ENCODE data around the gene EBPL.

Gene EBPL

DNA sequence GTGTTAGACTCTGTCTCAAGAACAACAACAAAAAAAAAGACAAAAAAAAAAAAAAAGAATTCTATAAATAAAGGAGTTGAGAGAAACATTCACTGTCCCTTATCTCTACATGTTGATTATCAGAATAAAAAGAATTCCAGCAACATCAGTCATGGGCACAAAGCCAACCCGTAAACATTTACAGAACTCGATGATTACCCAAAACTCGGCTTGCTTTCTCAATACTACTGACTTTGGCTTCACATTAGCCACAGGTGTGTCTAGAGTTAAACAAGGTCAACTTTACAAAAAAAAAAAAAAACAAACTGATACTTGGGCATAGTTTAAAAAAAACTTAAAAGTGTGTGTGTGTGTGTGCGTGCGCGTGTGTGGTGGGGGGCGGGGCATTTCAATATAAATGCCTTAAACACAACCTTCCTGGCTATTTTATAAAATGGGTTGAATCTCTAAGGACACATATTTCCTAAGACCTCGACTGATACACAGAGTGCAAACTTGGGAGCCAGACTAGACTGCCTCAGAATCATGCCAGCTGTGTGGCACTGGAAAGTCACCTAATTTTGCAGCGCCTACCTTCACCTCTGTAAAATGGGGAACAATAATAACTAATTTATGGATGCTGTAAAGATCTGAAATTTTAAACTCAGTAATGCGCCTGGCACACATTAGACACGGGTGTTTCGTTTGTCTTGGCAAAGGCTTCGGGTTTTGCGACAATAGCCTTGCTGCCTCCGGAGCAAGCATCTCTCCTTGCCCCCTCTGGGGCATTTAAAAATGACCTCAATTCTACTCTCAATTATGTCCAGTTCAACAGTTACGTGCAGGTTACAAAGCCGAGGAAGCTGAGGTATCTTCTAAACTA lies 922 bp downstream of the EBPL start:
- TF ChIP-seq PPARA (CRISPR knock-in tag; IDR thresholded peaks at IDR 0.05; ENCODE audit: borderline replicate concordance): no peak
- TF ChIP-seq OSR1 (CRISPR knock-in tag; IDR thresholded peaks at IDR 0.05): no peak
- no peak for TF ChIP-seq ARNTL (CRISPR knock-in tag; IDR thresholded peaks at IDR 0.05; ENCODE audit: borderline replicate concordance, low read depth)
- TF ChIP-seq, protein P1, sequence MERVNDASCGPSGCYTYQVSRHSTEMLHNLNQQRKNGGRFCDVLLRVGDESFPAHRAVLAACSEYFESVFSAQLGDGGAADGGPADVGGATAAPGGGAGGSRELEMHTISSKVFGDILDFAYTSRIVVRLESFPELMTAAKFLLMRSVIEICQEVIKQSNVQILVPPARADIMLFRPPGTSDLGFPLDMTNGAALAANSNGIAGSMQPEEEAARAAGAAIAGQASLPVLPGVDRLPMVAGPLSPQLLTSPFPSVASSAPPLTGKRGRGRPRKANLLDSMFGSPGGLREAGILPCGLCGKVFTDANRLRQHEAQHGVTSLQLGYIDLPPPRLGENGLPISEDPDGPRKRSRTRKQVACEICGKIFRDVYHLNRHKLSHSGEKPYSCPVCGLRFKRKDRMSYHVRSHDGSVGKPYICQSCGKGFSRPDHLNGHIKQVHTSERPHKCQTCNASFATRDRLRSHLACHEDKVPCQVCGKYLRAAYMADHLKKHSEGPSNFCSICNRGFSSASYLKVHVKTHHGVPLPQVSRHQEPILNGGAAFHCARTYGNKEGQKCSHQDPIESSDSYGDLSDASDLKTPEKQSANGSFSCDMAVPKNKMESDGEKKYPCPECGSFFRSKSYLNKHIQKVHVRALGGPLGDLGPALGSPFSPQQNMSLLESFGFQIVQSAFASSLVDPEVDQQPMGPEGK (CRISPR knock-in tag; IDR thresholded peaks at IDR 0.05; ENCODE audit: borderline replicate concordance): no peak
- TF ChIP-seq ZNF70 (CRISPR knock-in tag; IDR thresholded peaks at IDR 0.05): no peak
- TF ChIP-seq TOX (CRISPR knock-in tag; IDR thresholded peaks at IDR 0.05; ENCODE audit: borderline replicate concordance): no peak
- no peak for TF ChIP-seq ZFP3 (CRISPR knock-in tag; IDR thresholded peaks at IDR 0.05)
- no peak for TF ChIP-seq ZC3H10 (CRISPR knock-in tag; IDR thresholded peaks at IDR 0.05)
- TF ChIP-seq ZNF565 (CRISPR knock-in tag; conservative IDR thresholded peaks at IDR 0.05; ENCODE audit: low read depth): no peak
- TF ChIP-seq, protein P2, sequence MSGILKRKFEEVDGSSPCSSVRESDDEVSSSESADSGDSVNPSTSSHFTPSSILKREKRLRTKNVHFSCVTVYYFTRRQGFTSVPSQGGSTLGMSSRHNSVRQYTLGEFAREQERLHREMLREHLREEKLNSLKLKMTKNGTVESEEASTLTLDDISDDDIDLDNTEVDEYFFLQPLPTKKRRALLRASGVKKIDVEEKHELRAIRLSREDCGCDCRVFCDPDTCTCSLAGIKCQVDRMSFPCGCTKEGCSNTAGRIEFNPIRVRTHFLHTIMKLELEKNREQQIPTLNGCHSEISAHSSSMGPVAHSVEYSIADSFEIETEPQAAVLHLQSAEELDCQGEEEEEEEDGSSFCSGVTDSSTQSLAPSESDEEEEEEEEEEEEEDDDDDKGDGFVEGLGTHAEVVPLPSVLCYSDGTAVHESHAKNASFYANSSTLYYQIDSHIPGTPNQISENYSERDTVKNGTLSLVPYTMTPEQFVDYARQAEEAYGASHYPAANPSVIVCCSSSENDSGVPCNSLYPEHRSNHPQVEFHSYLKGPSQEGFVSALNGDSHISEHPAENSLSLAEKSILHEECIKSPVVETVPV (CRISPR knock-in tag; IDR thresholded peaks at IDR 0.05): no peak
- no peak for TF ChIP-seq GLIS3 (CRISPR knock-in tag; IDR thresholded peaks at IDR 0.05)
- TF ChIP-seq, protein P3, sequence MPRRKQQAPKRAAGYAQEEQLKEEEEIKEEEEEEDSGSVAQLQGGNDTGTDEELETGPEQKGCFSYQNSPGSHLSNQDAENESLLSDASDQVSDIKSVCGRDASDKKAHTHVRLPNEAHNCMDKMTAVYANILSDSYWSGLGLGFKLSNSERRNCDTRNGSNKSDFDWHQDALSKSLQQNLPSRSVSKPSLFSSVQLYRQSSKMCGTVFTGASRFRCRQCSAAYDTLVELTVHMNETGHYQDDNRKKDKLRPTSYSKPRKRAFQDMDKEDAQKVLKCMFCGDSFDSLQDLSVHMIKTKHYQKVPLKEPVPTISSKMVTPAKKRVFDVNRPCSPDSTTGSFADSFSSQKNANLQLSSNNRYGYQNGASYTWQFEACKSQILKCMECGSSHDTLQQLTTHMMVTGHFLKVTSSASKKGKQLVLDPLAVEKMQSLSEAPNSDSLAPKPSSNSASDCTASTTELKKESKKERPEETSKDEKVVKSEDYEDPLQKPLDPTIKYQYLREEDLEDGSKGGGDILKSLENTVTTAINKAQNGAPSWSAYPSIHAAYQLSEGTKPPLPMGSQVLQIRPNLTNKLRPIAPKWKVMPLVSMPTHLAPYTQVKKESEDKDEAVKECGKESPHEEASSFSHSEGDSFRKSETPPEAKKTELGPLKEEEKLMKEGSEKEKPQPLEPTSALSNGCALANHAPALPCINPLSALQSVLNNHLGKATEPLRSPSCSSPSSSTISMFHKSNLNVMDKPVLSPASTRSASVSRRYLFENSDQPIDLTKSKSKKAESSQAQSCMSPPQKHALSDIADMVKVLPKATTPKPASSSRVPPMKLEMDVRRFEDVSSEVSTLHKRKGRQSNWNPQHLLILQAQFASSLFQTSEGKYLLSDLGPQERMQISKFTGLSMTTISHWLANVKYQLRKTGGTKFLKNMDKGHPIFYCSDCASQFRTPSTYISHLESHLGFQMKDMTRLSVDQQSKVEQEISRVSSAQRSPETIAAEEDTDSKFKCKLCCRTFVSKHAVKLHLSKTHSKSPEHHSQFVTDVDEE (CRISPR knock-in tag; IDR thresholded peaks at IDR 0.05): no peak
- ATAC-seq: peak; percentile 20

DNA sequence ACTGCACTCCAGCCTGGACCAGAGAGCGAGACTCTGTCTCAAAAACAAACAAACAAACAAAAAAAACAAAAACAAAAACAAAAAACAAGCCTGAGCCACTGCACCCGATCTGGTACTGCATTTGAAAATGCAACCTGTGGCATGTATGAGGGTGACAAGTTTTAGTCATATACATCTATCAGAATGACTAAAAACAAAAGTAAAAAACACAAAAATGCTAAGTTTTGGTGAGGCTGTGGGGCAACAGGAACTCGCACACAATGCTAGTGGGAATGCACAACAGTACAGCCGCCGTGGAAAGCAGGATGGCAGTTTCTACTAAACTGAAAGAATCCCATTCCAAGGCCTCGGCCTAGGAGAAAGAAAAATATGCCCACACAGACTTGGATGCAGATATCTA lies 7.8 kb downstream of the EBPL start:
- TF ChIP-seq, protein P3 (CRISPR knock-in tag; IDR thresholded peaks at IDR 0.05): no peak
- TF ChIP-seq CSDC2 (CRISPR knock-in tag; IDR thresholded peaks at IDR 0.05) (no peak), BACH2 (CRISPR knock-in tag; IDR thresholded peaks at IDR 0.05; ENCODE audit: borderline replicate concordance) (no peak), ZNF8 (CRISPR knock-in tag; IDR thresholded peaks at IDR 0.05) (no peak), ZC3H10 (CRISPR knock-in tag; IDR thresholded peaks at IDR 0.05) (no peak)
- ATAC-seq: no peak

DNA sequence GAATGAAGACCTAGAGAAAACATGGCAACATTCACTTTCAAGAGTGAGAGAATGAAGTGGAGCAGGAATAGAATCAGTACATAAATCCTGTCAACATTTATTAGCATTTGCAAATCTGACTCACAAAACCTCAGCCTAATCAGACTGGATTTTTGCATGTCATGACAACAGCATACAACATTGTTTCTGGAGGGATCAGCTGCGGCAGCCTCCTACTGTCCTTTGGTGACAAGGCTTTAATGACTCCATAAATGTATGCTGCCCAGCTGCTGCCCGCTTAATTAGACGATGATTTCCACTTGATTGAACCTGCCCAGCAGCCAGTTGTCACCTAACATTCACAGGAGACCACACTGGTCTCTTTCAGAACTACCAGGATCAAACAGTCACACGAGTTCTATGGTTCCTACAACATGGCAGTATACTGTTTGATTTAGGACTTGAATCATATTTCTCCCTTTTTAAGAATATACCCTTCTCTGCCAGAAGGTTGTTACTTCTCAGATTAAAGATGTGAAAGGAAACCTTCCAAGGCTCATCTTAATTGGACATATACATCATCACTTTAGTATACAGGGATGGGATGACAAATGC lies 9.3 kb downstream of the EBPL start:
- TF ChIP-seq ZC3H10 (CRISPR knock-in tag; IDR thresholded peaks at IDR 0.05) (no peak), CSDC2 (CRISPR knock-in tag; IDR thresholded peaks at IDR 0.05) (no peak), ESRRG (CRISPR knock-in tag; IDR thresholded peaks at IDR 0.05) (no peak), ARNTL (CRISPR knock-in tag; IDR thresholded peaks at IDR 0.05; ENCODE audit: borderline replicate concordance, low read depth) (no peak), GLIS3 (CRISPR knock-in tag; IDR thresholded peaks at IDR 0.05) (no peak), ZFP3 (CRISPR knock-in tag; IDR thresholded peaks at IDR 0.05) (no peak), TOX (CRISPR knock-in tag; IDR thresholded peaks at IDR 0.05; ENCODE audit: borderline replicate concordance) (no peak), ZNF565 (CRISPR knock-in tag; conservative IDR thresholded peaks at IDR 0.05; ENCODE audit: low read depth) (no peak), PPARA (CRISPR knock-in tag; IDR thresholded peaks at IDR 0.05; ENCODE audit: borderline replicate concordance) (no peak), ZNF70 (CRISPR knock-in tag; IDR thresholded peaks at IDR 0.05) (no peak), SNAI2 (CRISPR knock-in tag; IDR thresholded peaks at IDR 0.05) (no peak)
- TF ChIP-seq, protein P1 (CRISPR knock-in tag; IDR thresholded peaks at IDR 0.05; ENCODE audit: borderline replicate concordance): no peak
- TF ChIP-seq, protein P3 (CRISPR knock-in tag; IDR thresholded peaks at IDR 0.05): no peak
- no peak for ATAC-seq

Measured in SK-N-SH treated with all-trans-retinoic acid at 6 μM for 48 hours (cell line).